Stromal cell of bone marrow (primary cell): ENCODE results near the gene DDX1.
"Not testable (repeated sequence)": the region's sequence is repeated elsewhere in the genome, so short reads cannot be mapped to it uniquely, and the experiment has no call there.

Experiments used
- DNase-seq: peaks from one replicate; pipeline ENCODE4 v3.0.0-alpha.2; 2012; ENCODE audit warnings: low read depth

Gene DDX1

GRCh38 chr2:15616850-15617777 is 25.4 kb downstream of the DDX1 start:
- no peak for DNase-seq

- DNase-seq, result no peak
These were observed 26.2 kb downstream of the DDX1 start for GRCh38 chr2:15617778-15618448.

GRCh38 chr2:15618449-15618855 is 26.8 kb downstream of the DDX1 start:
- DNase-seq, result no peak

GRCh38 chr2:15619076-15619475 is 27.4 kb downstream of the DDX1 start:
- no peak for DNase-seq

- DNase-seq, result no peak
These were observed 27.8 kb downstream of the DDX1 start for GRCh38 chr2:15619510-15619909.

- no peak for DNase-seq
These were observed 28.3 kb downstream of the DDX1 start for GRCh38 chr2:15619938-15620337.

GRCh38 chr2:15620340-15620739 is 28.7 kb downstream of the DDX1 start:
- DNase-seq, result no peak

- DNase-seq, result no peak
These were observed 29.3 kb downstream of the DDX1 start for GRCh38 chr2:15620857-15621471.

- DNase-seq, result not testable (repeated sequence)
These were observed 29.8 kb downstream of the DDX1 start for GRCh38 chr2:15621472-15621870.

GRCh38 chr2:15622214-15622613 is 30.5 kb downstream of the DDX1 start:
- DNase-seq, result no peak

GRCh38 chr2:15622614-15623480 is 31.2 kb downstream of the DDX1 start:
- no peak for DNase-seq

- DNase-seq, result no peak
These were observed 31.8 kb downstream of the DDX1 start for GRCh38 chr2:15623481-15623796.

- no peak for DNase-seq
These were observed 32.4 kb downstream of the DDX1 start for GRCh38 chr2:15623898-15624541.

GRCh38 chr2:15624903-15625302 is 33.2 kb downstream of the DDX1 start:
- DNase-seq, result no peak

GRCh38 chr2:15625344-15626036 is 33.8 kb downstream of the DDX1 start:
- no peak for DNase-seq

- no peak for DNase-seq
These were observed 34.5 kb downstream of the DDX1 start for GRCh38 chr2:15626126-15626525.

GRCh38 chr2:15626967-15627366 is 35.3 kb downstream of the DDX1 start:
- DNase-seq, result no peak

- DNase-seq, result no peak
These were observed 36.4 kb downstream of the DDX1 start for GRCh38 chr2:15627817-15628684.

GRCh38 chr2:15628899-15629855 is 37.5 kb downstream of the DDX1 start:
- DNase-seq, result no peak
